ENCODE measurements around the gene PTGDS.
"Not testable (repeated sequence)": the region's sequence is repeated elsewhere in the genome, so short reads cannot be mapped to it uniquely, and the experiment has no call there.

PTGDS gene

GRCh38 chr9:136992819-136993369 is 15.6 kb downstream of the PTGDS start:
- DNase-seq = no peak

- no peak for DNase-seq
Measured at GRCh38 chr9:136994180-136994887, 17.0 kb downstream of the PTGDS start.

- DNase-seq = no peak
Measured at GRCh38 chr9:136994888-136995230, 17.6 kb downstream of the PTGDS start.

- no peak for DNase-seq
Measured at GRCh38 chr9:136995362-136995761, 18.1 kb downstream of the PTGDS start.

- DNase-seq = no peak
Measured at GRCh38 chr9:136995772-136996311, 18.5 kb downstream of the PTGDS start.

GRCh38 chr9:136996361-136997292 is 19.3 kb downstream of the PTGDS start, which contains the start of gene CLIC3:
TSS of gene CLIC3 (minus strand) at chr9:136996568. CDS start at chr9:136996543, 25 bp downstream.
- no peak for DNase-seq

- DNase-seq = no peak
Measured at GRCh38 chr9:136997371-136997770, 20.1 kb downstream of the PTGDS start.

- no peak for DNase-seq
Measured at GRCh38 chr9:136997830-136998234, 20.5 kb downstream of the PTGDS start.

GRCh38 chr9:137000177-137000930 is 23.1 kb downstream of the PTGDS start:
- DNase-seq = no peak

GRCh38 chr9:137001857-137002645 is 24.7 kb downstream of the PTGDS start:
- DNase-seq = no peak

GRCh38 chr9:137002646-137003041 is 25.3 kb downstream of the PTGDS start:
- DNase-seq = no peak

GRCh38 chr9:137004285-137004684 is 27.0 kb downstream of the PTGDS start:
- DNase-seq = not testable (repeated sequence)

- DNase-seq = no peak
Measured at GRCh38 chr9:137006116-137007003, 29.1 kb downstream of the PTGDS start.

- DNase-seq = no peak
Measured at GRCh38 chr9:137007108-137007815, 30.0 kb downstream of the PTGDS start.

- DNase-seq = no peak
Measured at GRCh38 chr9:137007816-137008270, 30.5 kb downstream of the PTGDS start.

- no peak for DNase-seq
Measured at GRCh38 chr9:137008312-137008711, 31.0 kb downstream of the PTGDS start.

- DNase-seq = no peak
Measured at GRCh38 chr9:137009217-137009616, 31.9 kb downstream of the PTGDS start.

- DNase-seq = no peak
Measured at GRCh38 chr9:137009938-137010732, 32.8 kb downstream of the PTGDS start.

- DNase-seq = no peak
Measured at GRCh38 chr9:137011156-137011555, 33.9 kb downstream of the PTGDS start.

Data from SHP77 treated with DMSO at 0.1 percent for 48 hours (cell line).